Activated CD8-positive, alpha-beta T cell treated with anti-CD3 and anti-CD28 coated beads for 36 hours (primary cell): ENCODE measurements around the gene NHS. TPM values are rescaled to one million over a fixed set of nuclear protein-coding genes. Genes with fewer than 3 reads are reported as not detected.

Experiments
- ATAC-seq: fragments of 200-7000 bp; cut with Tn5 transposase; one replicate; pipeline ENCODE4 v1.10.0; 2021; ENCODE audit warnings: mild to moderate bottlenecking, moderate library complexity
- CTCF ChIA-PET: fragments of 350-600 bp; sonication (Branson Sonifier 250); formaldehyde crosslinking; loops from one replicate; lab custom pipeline; 2021; ENCODE audit warnings: antibody characterized with exemption; lab: Charles Lee
- POLR2A ChIA-PET: fragments of 350-600 bp; sonication (Branson Sonifier 250); formaldehyde crosslinking; loops from one replicate; lab custom pipeline; 2021; ENCODE audit warnings: antibody characterized with exemption; lab: Charles Lee
- DNase-seq: peaks from one replicate; pipeline ENCODE4 v3.0.0-alpha.2; 2020
- H3K27ac Mint-ChIP-seq: one replicate; pipeline ENCODE4 v1.8.0; 2021; ENCODE audit warnings: mild to moderate bottlenecking, mixed read lengths
- H3K27me3 Mint-ChIP-seq: one replicate; pipeline ENCODE4 v1.8.0; 2021; ENCODE audit warnings: mixed read lengths
- H3K36me3 Mint-ChIP-seq: one replicate; pipeline ENCODE4 v1.8.0; 2021; ENCODE audit warnings: low read depth, mixed read lengths
- H3K4me1 Mint-ChIP-seq: one replicate; pipeline ENCODE4 v1.8.0; 2021; ENCODE audit warnings: low read depth, mixed read lengths
- H3K4me3 Mint-ChIP-seq: one replicate; pipeline ENCODE4 v1.8.0; 2021; ENCODE audit warnings: mild to moderate bottlenecking, moderate library complexity, mixed read lengths
- H3K9me3 Mint-ChIP-seq: one replicate; pipeline ENCODE4 v1.8.0; 2021; ENCODE audit warnings: mixed read lengths
- CTCF ChIP-seq: fragments of 200-600 bp; IDR thresholded peaks from one replicate; pipeline ENCODE4 v1.8.0; 2022; ENCODE audit warnings: antibody characterized with exemption, mild to moderate bottlenecking
- intact Hi-C: fragments of 100-400 bp; cut with micrococcal nuclease; formaldehyde crosslinking; loops from one replicate; pipeline ENCODE4 v1.10.0; 2022
- total RNA-seq, 2 experiments: library from RNA; stranded (reverse); gene quantifications; one replicate each; pipeline ENCODE4 v1.2.3, GENCODE V29; 2021

The NHS gene
- total RNA-seq, 2 experiments from 2014 or later, result 6.9 to 7.3 TPM

GRCh38 chrX:17587366-17587765, 212.4 kb downstream of the NHS start:
- Mint-ChIP-seq H3K4me1 (peaks cover 16% of the 10 kb centered on the region), H3K36me3 (no peaks in the 10 kb centered on the region), H3K9me3 (no peaks in the 10 kb centered on the region), H3K4me3 (no peak overlapping the region), H3K27me3 (peaks cover 5% of the 10 kb centered on the region), H3K27ac (no peak overlapping the region)
- ChIA-PET CTCF (no interaction called here), POLR2A (no interaction called here)
- DNase-seq, result no peak
- intact Hi-C loops, result loop anchor here (5.0 kb wide), 2 partner anchors 40 to 345 kb away; no protein-coding TSS in a partner anchor
- no peak for ATAC-seq
- no peak for TF ChIP-seq CTCF

- H3K27ac Mint-ChIP-seq, result no peak overlapping the region
- DNase-seq, result no peak
- no peaks in the 10 kb centered on the region for H3K9me3 Mint-ChIP-seq
- intact Hi-C loops, result loop anchor here (5.0 kb wide), 2 partner anchors 41 to 346 kb away; no protein-coding TSS in a partner anchor
- H3K4me1 Mint-ChIP-seq, result peaks cover 16% of the 10 kb centered on the region
- ChIA-PET POLR2A (no interaction called here), CTCF (no interaction called here)
- TF ChIP-seq CTCF, result no peak
- H3K27me3 Mint-ChIP-seq, result peaks cover 5% of the 10 kb centered on the region
- no peaks in the 10 kb centered on the region for H3K36me3 Mint-ChIP-seq
- ATAC-seq, result peak; percentile 37
- no peak overlapping the region for H3K4me3 Mint-ChIP-seq
These were observed 213.3 kb downstream of the NHS start for GRCh38 chrX:17588303-17588702.

- no peak overlapping the region for H3K4me3 Mint-ChIP-seq
- intact Hi-C loops, result loop anchor here (5.0 kb wide), 1 partner anchor 54 kb away; no protein-coding TSS in a partner anchor
- ATAC-seq (peak; percentile 81), DNase-seq (peak; percentile 56)
- TF ChIP-seq CTCF, result peak; percentile 52
- no peaks in the 10 kb centered on the region for H3K36me3 Mint-ChIP-seq
- peaks cover 6% of the 10 kb centered on the region for H3K27me3 Mint-ChIP-seq
- ChIA-PET CTCF (interaction anchor here (0.7 to 2.1 kb wide), 7 partner anchors 56 to 349 kb away, joined by 3 to 6 read pairs (median 4); no protein-coding TSS in a partner anchor), POLR2A (no interaction called here)
- H3K9me3 Mint-ChIP-seq, result no peaks in the 10 kb centered on the region
- H3K27ac Mint-ChIP-seq, result peak overlapping the region; percentile 25
- H3K4me1 Mint-ChIP-seq, result peaks cover 16% of the 10 kb centered on the region
These were observed 216.1 kb downstream of the NHS start for GRCh38 chrX:17590892-17591740.

- peak; percentile 59 for ATAC-seq
- DNase-seq, result peak; percentile 42
- Mint-ChIP-seq H3K36me3 (no peaks in the 10 kb centered on the region), H3K4me3 (no peak overlapping the region), H3K27me3 (peaks cover 6% of the 10 kb centered on the region), H3K9me3 (no peaks in the 10 kb centered on the region), H3K27ac (peak overlapping the region; percentile 25), H3K4me1 (peaks cover 16% of the 10 kb centered on the region)
- ChIA-PET CTCF (interaction anchor here (0.8 to 2.1 kb wide), 6 partner anchors 57 to 349 kb away, joined by 3 to 6 read pairs (median 4); no protein-coding TSS in a partner anchor), POLR2A (no interaction called here)
- TF ChIP-seq CTCF, result no peak
- intact Hi-C loops, result loop anchor here (5.0 kb wide), 1 partner anchor 54 kb away; no protein-coding TSS in a partner anchor
These were observed 216.7 kb downstream of the NHS start for GRCh38 chrX:17591741-17592110.

GRCh38 chrX:17592117-17592516, 217.1 kb downstream of the NHS start:
- H3K27me3 Mint-ChIP-seq, result peaks cover 6% of the 10 kb centered on the region
- intact Hi-C loops, result loop anchor here (5.0 kb wide), 1 partner anchor 55 kb away; no protein-coding TSS in a partner anchor
- no peaks in the 10 kb centered on the region for H3K9me3 Mint-ChIP-seq
- DNase-seq, result no peak
- CTCF ChIA-PET, result interaction anchor here (1.2 to 2.1 kb wide), 4 partner anchors 57 to 97 kb away, joined by 3 to 6 read pairs (median 4); no protein-coding TSS in a partner anchor
- H3K36me3 Mint-ChIP-seq, result no peaks in the 10 kb centered on the region
- H3K27ac Mint-ChIP-seq, result peak overlapping the region; percentile 25
- TF ChIP-seq CTCF, result no peak
- H3K4me1 Mint-ChIP-seq, result peaks cover 16% of the 10 kb centered on the region
- POLR2A ChIA-PET, result no interaction called here
- H3K4me3 Mint-ChIP-seq, result no peak overlapping the region
- ATAC-seq, result no peak
